ENCODE data around the gene MGME1.
"Not testable (repeated sequence)": the region's sequence is repeated elsewhere in the genome, so short reads cannot be mapped to it uniquely, and the experiment has no call there.

MGME1 gene

DNA sequence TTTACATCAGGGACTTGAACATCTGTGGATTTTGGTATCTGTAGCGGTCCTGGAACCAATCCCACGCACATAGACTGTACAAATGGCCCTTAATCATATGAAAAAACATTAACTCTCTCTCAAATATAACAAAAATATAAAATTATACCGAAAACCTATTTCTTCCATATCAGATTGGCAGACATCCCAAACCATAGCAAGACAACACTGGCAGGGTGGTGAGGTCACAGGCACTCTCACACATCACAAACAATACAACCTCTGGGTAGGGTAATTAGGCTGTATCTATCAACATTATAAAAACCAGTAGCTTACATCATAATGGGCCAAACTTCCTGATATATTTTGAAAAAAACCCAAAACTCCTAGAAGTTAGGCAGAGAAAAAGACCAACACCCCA lies 48.0 kb downstream of the MGME1 start:
- Histone ChIP-seq H3K9me3 (ENCODE audit: control insufficient read depth, low read length) (no peaks in the 10 kb centered on the region), H3K4me2 (ENCODE audit: low read length) (no peak overlapping the region), H3K4me3 (ENCODE audit: low read depth, low read length) (no peak overlapping the region), H3K79me2 (no peaks in the 10 kb centered on the region), H3K9ac (no peak overlapping the region), H2AFZ (no peak overlapping the region), H3K27ac (no peak overlapping the region), H3K36me3 (ENCODE audit: control insufficient read depth, insufficient read depth, low read length) (no peaks in the 10 kb centered on the region), H3K4me1 (no peaks in the 10 kb centered on the region), H3K27me3 (ENCODE audit: control insufficient read depth, insufficient read depth, low read length) (no peaks in the 10 kb centered on the region)
- TF ChIP-seq CTCF (IDR thresholded peaks at IDR 0.05), result no peak

- H3K27ac ChIP-seq, result no peak overlapping the region
- no peaks in the 10 kb centered on the region for H3K79me2 ChIP-seq
- H3K9me3 ChIP-seq (ENCODE audit: control insufficient read depth, low read length), result no peaks in the 10 kb centered on the region
- H3K27me3 ChIP-seq (ENCODE audit: control insufficient read depth, insufficient read depth, low read length), result no peaks in the 10 kb centered on the region
- H3K4me1 ChIP-seq, result no peaks in the 10 kb centered on the region
- no peak overlapping the region for H3K4me2 ChIP-seq (ENCODE audit: low read length)
- no peak overlapping the region for H2AFZ ChIP-seq
- no peak for TF ChIP-seq CTCF (IDR thresholded peaks at IDR 0.05)
- H3K9ac ChIP-seq, result no peak overlapping the region
- H3K36me3 ChIP-seq (ENCODE audit: control insufficient read depth, insufficient read depth, low read length), result no peaks in the 10 kb centered on the region
- no peak overlapping the region for H3K4me3 ChIP-seq (ENCODE audit: low read depth, low read length)
Observed at GRCh38 chr20:18018100-18018499, 49.3 kb downstream of the MGME1 start.

DNA sequence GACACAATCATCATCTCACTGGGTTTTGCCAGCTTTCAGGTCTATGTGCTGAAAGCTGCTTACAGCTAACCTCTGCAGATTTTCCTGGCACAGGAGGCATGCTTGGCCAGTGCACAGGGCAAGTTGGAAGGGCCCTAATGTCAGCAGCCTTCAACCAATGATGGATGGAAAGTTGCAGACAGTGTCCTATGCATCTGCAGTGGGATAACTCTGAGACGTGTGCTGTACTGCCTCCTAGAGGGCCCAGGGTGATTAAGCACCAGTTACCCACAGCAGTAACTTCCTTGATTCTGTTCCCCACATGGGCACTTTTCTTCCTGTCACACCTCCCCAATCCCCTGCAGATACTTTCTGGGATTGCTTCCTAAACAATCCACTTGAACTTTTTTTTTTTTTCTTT lies 50.2 kb downstream of the MGME1 start:
- Histone ChIP-seq H3K36me3 (ENCODE audit: control insufficient read depth, insufficient read depth, low read length) (no peaks in the 10 kb centered on the region), H3K27me3 (ENCODE audit: control insufficient read depth, insufficient read depth, low read length) (no peaks in the 10 kb centered on the region), H3K4me2 (ENCODE audit: low read length) (no peak overlapping the region), H3K79me2 (no peaks in the 10 kb centered on the region), H3K27ac (no peak overlapping the region), H3K4me3 (ENCODE audit: low read depth, low read length) (no peak overlapping the region), H3K9ac (no peak overlapping the region), H3K4me1 (no peaks in the 10 kb centered on the region), H3K9me3 (ENCODE audit: control insufficient read depth, low read length) (no peaks in the 10 kb centered on the region), H2AFZ (no peak overlapping the region)
- no peak for TF ChIP-seq CTCF (IDR thresholded peaks at IDR 0.05)

GRCh38 chr20:18020931-18021330 lies 52.1 kb downstream of the MGME1 start:
- no peaks in the 10 kb centered on the region for H3K36me3 ChIP-seq (ENCODE audit: control insufficient read depth, insufficient read depth, low read length)
- H3K27me3 ChIP-seq (ENCODE audit: control insufficient read depth, insufficient read depth, low read length), result no peaks in the 10 kb centered on the region
- no peak overlapping the region for H3K27ac ChIP-seq
- no peak overlapping the region for H3K4me3 ChIP-seq (ENCODE audit: low read depth, low read length)
- no peak overlapping the region for H3K9ac ChIP-seq
- no peaks in the 10 kb centered on the region for H3K4me1 ChIP-seq
- no peak overlapping the region for H3K4me2 ChIP-seq (ENCODE audit: low read length)
- no peak for TF ChIP-seq CTCF (IDR thresholded peaks at IDR 0.05)
- no peak overlapping the region for H2AFZ ChIP-seq
- no peaks in the 10 kb centered on the region for H3K9me3 ChIP-seq (ENCODE audit: control insufficient read depth, low read length)
- H3K79me2 ChIP-seq, result no peaks in the 10 kb centered on the region

GRCh38 chr20:18024606-18025127 lies 55.8 kb downstream of the MGME1 start:
- Histone ChIP-seq H3K9me3 (ENCODE audit: control insufficient read depth, low read length) (no peaks in the 10 kb centered on the region), H3K9ac (no peak overlapping the region), H2AFZ (no peak overlapping the region), H3K4me2 (ENCODE audit: low read length) (no peak overlapping the region), H3K27ac (no peak overlapping the region), H3K4me1 (no peaks in the 10 kb centered on the region), H3K27me3 (ENCODE audit: control insufficient read depth, insufficient read depth, low read length) (no peaks in the 10 kb centered on the region), H3K79me2 (no peaks in the 10 kb centered on the region), H3K36me3 (ENCODE audit: control insufficient read depth, insufficient read depth, low read length) (no peaks in the 10 kb centered on the region), H3K4me3 (ENCODE audit: low read depth, low read length) (no peak overlapping the region)
- TF ChIP-seq CTCF (IDR thresholded peaks at IDR 0.05), result no peak

DNA sequence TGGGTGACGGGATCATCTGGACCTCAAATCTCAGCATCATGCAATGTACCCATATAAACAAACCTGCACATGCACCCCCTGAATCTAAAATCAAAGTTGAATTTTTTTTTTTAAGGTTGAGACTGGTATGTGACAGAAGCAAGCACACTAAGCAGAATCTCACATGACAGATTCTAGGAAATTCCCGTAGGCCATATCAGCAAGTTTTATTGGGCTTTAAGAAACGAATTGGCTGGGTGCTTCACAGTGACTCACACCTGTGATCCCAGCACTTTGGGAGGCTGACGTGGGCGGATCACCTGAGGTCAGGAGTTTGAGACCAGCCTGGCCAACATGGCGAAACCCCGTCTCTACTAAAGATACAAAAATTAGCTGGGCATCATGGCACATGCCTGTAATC lies 58.2 kb downstream of the MGME1 start:
- not testable (repeated sequence) for H3K4me1 ChIP-seq; H3K27ac ChIP-seq; H3K79me2 ChIP-seq; H3K9me3 ChIP-seq (ENCODE audit: control insufficient read depth, low read length); H3K4me2 ChIP-seq (ENCODE audit: low read length); H3K4me3 ChIP-seq (ENCODE audit: low read depth, low read length); H3K27me3 ChIP-seq (ENCODE audit: control insufficient read depth, insufficient read depth, low read length); H3K36me3 ChIP-seq (ENCODE audit: control insufficient read depth, insufficient read depth, low read length); H3K9ac ChIP-seq; H2AFZ ChIP-seq
